H1 (cell line): ENCODE data around the gene PAX8.

Source experiments
- E2F6 ChIP-seq: IDR thresholded peaks from 2 replicates; pipeline ENCODE4 v1.6.1; 2012; ENCODE audit warnings: inconsistent platforms
- EGR1 ChIP-seq: IDR thresholded peaks from 2 replicates; pipeline ENCODE4 v1.6.1; 2011; ENCODE audit warnings: low read depth, low read length, borderline replicate concordance
- POLR2A ChIP-seq, 2 experiments: IDR thresholded peaks; 1 replicate in 1 of 2; 2 replicates in 1 of 2; pipeline ENCODE4 v1.6.1; 2011; ENCODE audit warnings: low read depth in 2 of 2, low read length in 2 of 2, mild to moderate bottlenecking in 2 of 2; ENCODE audit errors: control extremely low read depth in 1 of 2
- SIN3A ChIP-seq, 2 experiments: IDR thresholded peaks in 1 of 2; conservative IDR thresholded peaks in 1 of 2; 2 replicates each; pipeline ENCODE4 v1.6.1; 2011 to 2012; ENCODE audit warnings: low read length in 2 of 2, improper control_type of control experiment in 1 of 2, low read depth in 1 of 2, mild to moderate bottlenecking in 1 of 2
- TF ChIP-seq, protein P1 (sequence below), 3 experiments: IDR thresholded peaks; 1 replicate in 2 of 3; 2 replicates in 1 of 3; pipeline versions ENCODE4 v1.5.1 to v1.6.1; 2011; ENCODE audit warnings: low read length in 3 of 3, mild to moderate bottlenecking in 3 of 3, inconsistent platforms in 2 of 3, low read depth in 1 of 3, moderate library complexity in 1 of 3; ENCODE audit not compliant: insufficient read depth in 1 of 3; ENCODE audit errors: control extremely low read depth in 1 of 3

DNA sequence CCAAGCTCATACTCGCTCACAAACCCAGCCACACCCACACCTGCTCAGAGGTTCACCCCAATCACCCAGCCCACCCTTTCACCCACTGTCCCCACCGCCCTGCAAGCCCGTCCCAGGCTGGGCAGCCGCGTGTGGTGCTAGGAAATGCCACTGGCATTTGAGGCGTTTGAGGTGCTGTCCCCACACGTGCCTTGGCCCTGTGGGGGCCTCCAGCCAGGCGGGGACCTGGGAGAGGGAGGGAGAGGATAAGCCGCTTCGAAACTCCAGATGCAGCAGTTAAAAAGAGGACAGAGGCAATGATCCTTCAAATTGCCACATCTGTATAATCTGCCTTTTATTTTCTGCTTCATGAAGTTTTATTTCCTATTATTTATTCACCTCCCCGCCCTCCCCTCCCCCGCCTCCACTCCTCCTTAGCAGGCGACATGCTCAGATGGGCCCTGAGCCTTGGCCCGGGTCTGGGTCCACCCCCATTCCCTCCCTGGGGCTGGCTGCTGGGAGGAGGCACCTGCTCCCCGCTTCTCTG lies 69.0 kb downstream of the PAX8 start:
- no peak for TF ChIP-seq EGR1
- no peak for TF ChIP-seq POLR2A (IDR thresholded peaks at IDR 0.05; ENCODE audit: control extremely low read depth in 1 of 2, low read depth in 2 of 2, low read length in 2 of 2)
- TF ChIP-seq E2F6 = no peak
- TF ChIP-seq, protein P1, sequence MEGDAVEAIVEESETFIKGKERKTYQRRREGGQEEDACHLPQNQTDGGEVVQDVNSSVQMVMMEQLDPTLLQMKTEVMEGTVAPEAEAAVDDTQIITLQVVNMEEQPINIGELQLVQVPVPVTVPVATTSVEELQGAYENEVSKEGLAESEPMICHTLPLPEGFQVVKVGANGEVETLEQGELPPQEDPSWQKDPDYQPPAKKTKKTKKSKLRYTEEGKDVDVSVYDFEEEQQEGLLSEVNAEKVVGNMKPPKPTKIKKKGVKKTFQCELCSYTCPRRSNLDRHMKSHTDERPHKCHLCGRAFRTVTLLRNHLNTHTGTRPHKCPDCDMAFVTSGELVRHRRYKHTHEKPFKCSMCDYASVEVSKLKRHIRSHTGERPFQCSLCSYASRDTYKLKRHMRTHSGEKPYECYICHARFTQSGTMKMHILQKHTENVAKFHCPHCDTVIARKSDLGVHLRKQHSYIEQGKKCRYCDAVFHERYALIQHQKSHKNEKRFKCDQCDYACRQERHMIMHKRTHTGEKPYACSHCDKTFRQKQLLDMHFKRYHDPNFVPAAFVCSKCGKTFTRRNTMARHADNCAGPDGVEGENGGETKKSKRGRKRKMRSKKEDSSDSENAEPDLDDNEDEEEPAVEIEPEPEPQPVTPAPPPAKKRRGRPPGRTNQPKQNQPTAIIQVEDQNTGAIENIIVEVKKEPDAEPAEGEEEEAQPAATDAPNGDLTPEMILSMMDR (IDR thresholded peaks at IDR 0.05; ENCODE audit: control extremely low read depth in 1 of 3, insufficient read depth in 1 of 3, low read depth in 1 of 3, low read length in 3 of 3) = no peak
- no peak for TF ChIP-seq SIN3A (conservative IDR thresholded peaks at IDR 0.05 in 1 of 2, IDR thresholded peaks at IDR 0.05 in 1 of 2; ENCODE audit: low read depth in 1 of 2, low read length in 2 of 2)
